Measurements from ENCODE around the gene RHBDD3. TPM values are rescaled to one million over a fixed set of nuclear protein-coding genes. Genes with fewer than 3 reads are reported as not detected.
"Not testable (repeated sequence)": the region's sequence is repeated elsewhere in the genome, so short reads cannot be mapped to it uniquely, and the experiment has no call there.

RHBDD3 gene
- total RNA-seq, 1 donor from 2014 or later, result 64.9 TPM

DNA sequence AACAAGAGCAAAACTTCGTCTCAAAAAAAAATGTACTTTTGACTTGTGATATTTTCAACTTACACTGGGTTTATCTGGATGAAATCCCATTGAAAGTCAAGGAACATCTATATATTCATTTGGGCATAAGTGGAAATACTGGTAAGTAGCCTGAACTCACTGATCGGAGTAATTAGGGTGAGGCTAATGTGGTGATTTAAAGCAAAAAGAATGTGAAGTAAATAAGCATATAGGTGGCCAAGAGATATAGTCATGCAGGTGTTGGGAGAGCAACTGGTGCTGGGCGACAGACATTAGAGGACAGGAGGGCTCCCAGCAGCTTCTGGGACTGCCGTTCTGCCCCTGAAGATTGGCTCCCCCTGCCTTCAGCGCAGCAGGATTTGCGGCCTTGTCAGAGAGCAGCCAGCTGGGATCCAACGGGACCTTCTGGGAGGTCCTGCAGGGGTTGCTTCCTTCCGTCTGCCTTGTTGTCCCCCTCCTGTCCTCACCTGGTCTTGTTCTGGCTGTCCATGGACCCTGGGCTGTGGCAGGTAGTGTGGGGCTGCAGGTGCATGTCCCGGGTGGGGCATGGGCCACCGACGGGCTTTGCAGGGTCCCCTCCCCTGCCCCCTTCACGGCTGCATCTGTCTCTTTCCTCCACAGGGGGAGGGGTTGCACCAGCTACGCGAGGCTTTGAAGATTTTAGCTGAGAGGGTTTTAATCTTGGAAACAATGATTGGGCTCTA, 14.1 kb downstream of the RHBDD3 start:
- H3K27ac Mint-ChIP-seq (ENCODE audit: unreplicated experiment), result no peak overlapping the region
- DNase-seq (ENCODE audit: low read depth, low spot score), result no peak
- no peaks in the 10 kb centered on the region for H3K27me3 Mint-ChIP-seq (ENCODE audit: low read depth)
- no peak for TF ChIP-seq CTCF (conservative IDR thresholded peaks at IDR 0.05)
- peak overlapping the region; percentile 8 for H3K4me3 Mint-ChIP-seq
- no peaks in the 10 kb centered on the region for H3K9me3 Mint-ChIP-seq
- H3K4me1 Mint-ChIP-seq, result no peaks in the 10 kb centered on the region
- H3K36me3 Mint-ChIP-seq (ENCODE audit: low read depth), result no peaks in the 10 kb centered on the region

- Mint-ChIP-seq H3K27ac (ENCODE audit: unreplicated experiment) (no peak overlapping the region), H3K36me3 (ENCODE audit: low read depth) (no peaks in the 10 kb centered on the region), H3K9me3 (no peaks in the 10 kb centered on the region), H3K4me1 (no peaks in the 10 kb centered on the region), H3K4me3 (no peak overlapping the region), H3K27me3 (ENCODE audit: low read depth) (no peaks in the 10 kb centered on the region)
- TF ChIP-seq CTCF (conservative IDR thresholded peaks at IDR 0.05), result no peak
- DNase-seq (ENCODE audit: low read depth, low spot score), result no peak
These were observed 15.5 kb downstream of the RHBDD3 start for GRCh38 chr22:29251981-29252911.

- no peak for DNase-seq (ENCODE audit: low read depth, low spot score)
- no peaks in the 10 kb centered on the region for H3K27me3 Mint-ChIP-seq (ENCODE audit: low read depth)
- TF ChIP-seq CTCF (conservative IDR thresholded peaks at IDR 0.05), result no peak
- H3K36me3 Mint-ChIP-seq (ENCODE audit: low read depth), result no peaks in the 10 kb centered on the region
- H3K27ac Mint-ChIP-seq (ENCODE audit: unreplicated experiment), result no peak overlapping the region
- no peaks in the 10 kb centered on the region for H3K4me1 Mint-ChIP-seq
- H3K9me3 Mint-ChIP-seq, result no peaks in the 10 kb centered on the region
- H3K4me3 Mint-ChIP-seq, result no peak overlapping the region
These were observed 16.5 kb downstream of the RHBDD3 start for GRCh38 chr22:29251265-29251664.

GRCh38 chr22:29247891-29248290, 19.9 kb downstream of the RHBDD3 start:
- not testable (repeated sequence) for H3K27me3 Mint-ChIP-seq (ENCODE audit: low read depth); H3K4me1 Mint-ChIP-seq; H3K4me3 Mint-ChIP-seq; DNase-seq (ENCODE audit: low read depth, low spot score); H3K9me3 Mint-ChIP-seq; H3K27ac Mint-ChIP-seq (ENCODE audit: unreplicated experiment)
- peaks cover 11% of the 10 kb centered on the region for H3K36me3 Mint-ChIP-seq (ENCODE audit: low read depth)

DNA sequence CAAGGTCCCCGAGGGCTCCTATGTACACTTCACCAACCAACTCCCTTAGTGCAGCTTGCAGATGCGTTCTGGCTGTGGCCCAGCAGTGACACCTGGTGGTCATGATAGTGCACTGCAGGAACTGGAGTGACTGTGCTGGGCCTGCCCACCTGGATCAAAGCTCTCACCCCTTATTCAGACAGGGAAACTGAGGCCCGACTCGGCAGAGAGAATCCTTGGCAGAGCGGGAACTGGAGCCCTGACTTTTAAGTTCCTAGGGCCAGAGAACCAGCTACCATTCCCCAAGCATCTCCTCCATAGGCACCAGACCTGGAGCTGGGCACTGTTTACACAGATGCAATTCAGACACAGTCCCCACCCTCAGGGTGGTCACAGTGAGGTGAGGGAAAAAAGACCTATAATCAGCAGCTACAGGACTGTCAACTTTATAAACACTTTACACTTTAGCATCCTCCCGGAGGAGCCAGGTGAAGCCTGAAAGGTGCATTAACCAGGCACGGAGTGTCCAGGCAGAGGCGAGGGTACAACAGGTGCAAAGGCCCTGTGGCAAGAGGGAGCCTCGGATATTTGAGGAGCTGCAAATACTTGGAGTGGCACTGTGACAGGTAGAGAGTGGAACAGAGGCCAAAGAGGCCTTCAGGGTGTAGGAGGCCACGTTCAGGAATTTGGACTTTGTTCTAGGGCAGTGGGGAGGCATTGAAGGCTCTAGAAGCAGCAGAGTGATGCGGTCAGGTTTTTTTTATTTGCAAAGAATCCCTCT, 22.0 kb downstream of the RHBDD3 start:
- DNase-seq (ENCODE audit: low read depth, low spot score), result peak; percentile 68
- no peaks in the 10 kb centered on the region for H3K9me3 Mint-ChIP-seq
- H3K36me3 Mint-ChIP-seq (ENCODE audit: low read depth), result peaks cover 27% of the 10 kb centered on the region
- peaks cover 4% of the 10 kb centered on the region for H3K4me1 Mint-ChIP-seq
- H3K4me3 Mint-ChIP-seq, result no peak overlapping the region
- peak overlapping the region; percentile 47 for H3K27ac Mint-ChIP-seq (ENCODE audit: unreplicated experiment)
- peak; percentile 96 for TF ChIP-seq CTCF (conservative IDR thresholded peaks at IDR 0.05)
- H3K27me3 Mint-ChIP-seq (ENCODE audit: low read depth), result peaks cover 2% of the 10 kb centered on the region

All from neural crest cell (in vitro differentiated cells).